ACC112 (cell line): ENCODE results near the gene NOLC1.
A peak's percentile ranks its signal among the peaks of the same experiment; 100 is the strongest.

Source experiments
- H2AFZ ChIP-seq: fragments of 200-600 bp; sonication (generic); one replicate; pipeline ENCODE4 v1.6.0; 2017; ENCODE audit warnings: antibody characterized with exemption, low read length; ENCODE audit not compliant: unreplicated experiment
- H3K27ac ChIP-seq: fragments of 200-600 bp; sonication (generic); 2 replicates; pipeline ENCODE4 v1.5.1; 2014; ENCODE audit warnings: low read depth, mild to moderate bottlenecking, antibody characterized with exemption, low read length, moderate library complexity
- H3K27me3 ChIP-seq: fragments of 200-600 bp; sonication (generic); 2 replicates; pipeline ENCODE4 v1.6.1; 2014; ENCODE audit warnings: mild to moderate bottlenecking, antibody characterized with exemption, low read length, moderate library complexity, mixed read lengths; ENCODE audit not compliant: insufficient read depth
- H3K36me3 ChIP-seq: fragments of 200-600 bp; sonication (generic); 2 replicates; pipeline ENCODE4 v1.6.1; 2016; ENCODE audit warnings: mild to moderate bottlenecking, antibody characterized with exemption, low read length, moderate library complexity, mixed read lengths; ENCODE audit not compliant: insufficient read depth
- H3K4me1 ChIP-seq: fragments of 200-600 bp; sonication (generic); one replicate; pipeline ENCODE4 v1.6.1; 2016; ENCODE audit warnings: low read length, mixed read lengths; ENCODE audit not compliant: insufficient read depth, unreplicated experiment, control insufficient read depth
- H3K4me3 ChIP-seq: fragments of 200-600 bp; sonication (generic); 2 replicates; pipeline ENCODE4 v1.5.1; 2014; ENCODE audit warnings: mild to moderate bottlenecking, low read depth, low read length
- H3K79me2 ChIP-seq: fragments of 200-600 bp; sonication (generic); one replicate; pipeline ENCODE4 v1.6.0; 2016; ENCODE audit warnings: low read length; ENCODE audit not compliant: control insufficient read depth, unreplicated experiment, insufficient read depth

Gene NOLC1

GRCh38 chr10:102123223-102123622 is 29.0 kb upstream of the NOLC1 start:
- Histone ChIP-seq H3K36me3 (no peaks in the 10 kb centered on the region), H3K79me2 (peaks cover 18% of the 10 kb centered on the region), H3K27me3 (no peaks in the 10 kb centered on the region), H2AFZ (no peak overlapping the region), H3K4me3 (no peak overlapping the region), H3K27ac (no peak overlapping the region), H3K4me1 (peaks cover 23% of the 10 kb centered on the region)

DNA sequence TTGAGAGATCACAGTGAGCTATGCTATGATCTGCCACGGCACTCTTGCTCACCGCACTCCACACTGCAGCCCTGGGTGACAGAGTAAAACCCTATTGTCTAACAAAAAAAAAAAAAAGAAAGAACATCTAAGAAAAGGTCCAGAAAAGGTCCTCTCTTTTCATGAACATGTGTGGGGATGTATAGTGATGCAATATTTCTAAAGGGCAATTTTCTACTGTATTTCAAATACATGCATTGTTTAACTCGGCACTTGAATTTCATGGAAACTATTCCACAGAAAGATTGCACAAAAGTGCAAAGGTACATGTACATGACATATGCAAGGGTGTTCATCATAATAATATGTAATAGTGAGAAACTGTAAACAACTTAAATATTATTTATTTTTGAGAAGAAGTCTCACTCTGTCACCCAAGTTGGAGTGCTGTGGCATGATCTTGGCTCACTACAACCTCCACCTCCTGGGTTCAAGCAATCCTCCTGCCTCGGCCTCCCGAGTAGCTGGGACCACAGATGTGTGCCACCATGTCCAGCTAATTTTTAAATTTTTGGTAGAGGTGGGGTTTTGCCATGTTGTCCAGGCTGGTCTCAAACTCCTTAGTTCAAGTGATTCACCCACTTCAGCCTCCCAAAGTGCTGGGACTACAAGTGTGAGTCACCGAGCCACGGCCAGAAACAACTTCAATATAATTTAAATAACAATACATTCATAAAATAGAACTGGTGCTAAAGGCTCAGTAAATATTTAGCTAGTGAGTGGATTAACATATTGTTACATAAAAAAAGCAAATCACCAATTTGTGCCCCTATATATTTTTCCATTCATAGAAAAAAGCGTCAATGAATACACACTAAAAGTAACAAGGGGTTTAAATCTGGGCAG is 20.7 kb upstream of the NOLC1 start:
- peak overlapping the region; percentile 64 for H2AFZ ChIP-seq
- peaks cover 8% of the 10 kb centered on the region; the same call in 1 of the 2 replicates for H3K36me3 ChIP-seq
- H3K4me3 ChIP-seq: peak overlapping the region; percentile 94; the same call in 1 of the 2 replicates
- H3K4me1 ChIP-seq: peaks cover 31% of the 10 kb centered on the region
- H3K27ac ChIP-seq: peak overlapping the region; percentile 38
- H3K27me3 ChIP-seq: no peaks in the 10 kb centered on the region
- peaks cover 36% of the 10 kb centered on the region for H3K79me2 ChIP-seq

GRCh38 chr10:102132193-102132562 is 20.0 kb upstream of the NOLC1 start:
- H3K36me3 ChIP-seq: peaks cover 8% of the 10 kb centered on the region; the same call in 1 of the 2 replicates
- H2AFZ ChIP-seq: peak overlapping the region; percentile 64
- H3K27ac ChIP-seq: peak overlapping the region; percentile 26
- H3K27me3 ChIP-seq: no peaks in the 10 kb centered on the region
- H3K79me2 ChIP-seq: peaks cover 43% of the 10 kb centered on the region
- peaks cover 31% of the 10 kb centered on the region for H3K4me1 ChIP-seq
- H3K4me3 ChIP-seq: peak overlapping the region; percentile 94

GRCh38 chr10:102132563-102133372 is 19.4 kb upstream of the NOLC1 start, which contains the start of gene PPRC1:
TSS of gene PPRC1 (plus strand) at chr10:102133040. CDS start at chr10:102133069, 29 bp downstream.
- H3K27me3 ChIP-seq: no peaks in the 10 kb centered on the region
- H3K36me3 ChIP-seq: peaks cover 8% of the 10 kb centered on the region; the same call in 1 of the 2 replicates
- H3K4me3 ChIP-seq: peak within 1 kb of the TSS; percentile 94
- H3K79me2 ChIP-seq: peaks cover 49% of the 10 kb centered on the region
- H3K4me1 ChIP-seq: peaks cover 29% of the 10 kb centered on the region
- H3K27ac ChIP-seq: peak within 1 kb of the TSS; percentile 85
- peak within 1 kb of the TSS; percentile 64 for H2AFZ ChIP-seq

- Histone ChIP-seq H3K79me2 (peaks cover 57% of the 10 kb centered on the region), H3K27ac (peak overlapping the region; percentile 85), H3K4me1 (peaks cover 27% of the 10 kb centered on the region), H3K27me3 (no peaks in the 10 kb centered on the region), H3K4me3 (peak overlapping the region; percentile 94), H3K36me3 (peaks cover 15% of the 10 kb centered on the region; the same call in 1 of the 2 replicates), H2AFZ (peak overlapping the region; percentile 29)
Observed at GRCh38 chr10:102133373-102134195, 18.6 kb upstream of the NOLC1 start.

DNA sequence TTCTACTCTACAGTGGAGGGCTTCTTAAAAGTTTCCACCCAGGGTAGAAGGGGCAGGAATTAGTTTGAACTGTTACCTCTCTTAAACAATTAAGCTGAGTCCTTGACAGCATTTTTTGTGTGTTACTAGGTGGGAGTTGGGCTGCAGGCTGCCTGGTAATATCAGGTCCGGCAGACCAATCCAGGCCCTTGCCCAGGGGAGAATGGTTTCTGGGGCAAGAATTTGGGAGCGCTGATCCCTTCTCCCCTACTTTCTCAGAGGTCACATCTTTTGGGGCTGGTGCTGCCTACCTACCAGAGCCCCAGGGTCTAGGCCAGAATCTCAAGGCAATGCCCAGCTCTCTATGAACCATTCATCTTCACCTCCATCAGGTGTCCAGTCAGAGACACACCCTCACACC is 17.8 kb upstream of the NOLC1 start:
- Histone ChIP-seq H3K4me1 (peaks cover 27% of the 10 kb centered on the region), H3K27ac (peak overlapping the region; percentile 85)

GRCh38 chr10:102135956-102136526 is 16.1 kb upstream of the NOLC1 start:
- Histone ChIP-seq H3K27ac (no peak overlapping the region), H3K36me3 (peaks cover 36% of the 10 kb centered on the region), H2AFZ (no peak overlapping the region), H3K4me3 (no peak overlapping the region), H3K4me1 (peaks cover 27% of the 10 kb centered on the region), H3K79me2 (peaks cover 81% of the 10 kb centered on the region), H3K27me3 (no peaks in the 10 kb centered on the region)

More for the DNA sequence above, 17.8 kb upstream of the NOLC1 start:
- Histone ChIP-seq H3K27me3 (no peaks in the 10 kb centered on the region), H3K4me3 (peak overlapping the region; percentile 94), H3K36me3 (peaks cover 21% of the 10 kb centered on the region; the same call in 1 of the 2 replicates), H2AFZ (no peak overlapping the region), H3K79me2 (peaks cover 65% of the 10 kb centered on the region)

DNA sequence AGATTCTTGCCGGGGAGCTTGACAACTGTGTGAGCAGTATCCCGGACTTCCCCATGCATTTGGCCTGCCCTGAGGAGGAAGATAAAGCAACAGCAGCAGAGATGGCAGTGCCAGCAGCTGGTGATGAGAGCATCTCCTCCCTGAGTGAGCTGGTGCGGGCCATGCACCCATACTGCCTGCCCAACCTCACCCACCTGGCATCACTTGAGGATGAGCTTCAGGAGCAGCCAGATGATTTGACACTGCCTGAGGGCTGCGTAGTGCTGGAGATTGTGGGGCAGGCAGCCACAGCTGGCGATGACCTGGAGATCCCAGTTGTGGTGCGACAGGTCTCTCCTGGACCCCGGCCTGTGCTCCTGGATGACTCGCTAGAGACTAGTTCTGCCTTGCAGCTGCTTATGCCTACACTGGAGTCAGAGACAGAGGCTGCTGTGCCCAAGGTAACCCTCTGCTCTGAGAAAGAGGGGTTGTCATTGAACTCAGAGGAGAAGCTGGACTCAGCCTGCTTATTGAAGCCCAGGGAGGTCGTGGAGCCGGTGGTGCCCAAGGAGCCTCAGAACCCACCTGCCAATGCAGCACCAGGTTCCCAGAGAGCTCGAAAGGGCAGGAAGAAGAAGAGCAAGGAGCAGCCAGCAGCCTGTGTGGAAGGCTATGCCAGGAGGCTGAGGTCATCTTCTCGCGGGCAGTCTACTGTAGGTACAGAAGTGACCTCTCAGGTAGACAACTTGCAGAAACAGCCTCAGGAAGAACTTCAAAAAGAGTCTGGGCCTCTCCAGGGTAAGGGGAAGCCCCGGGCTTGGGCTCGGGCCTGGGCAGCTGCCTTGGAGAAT is 12.7 kb upstream of the NOLC1 start:
- no peak overlapping the region for H3K27ac ChIP-seq
- H3K79me2 ChIP-seq: peaks cover 78% of the 10 kb centered on the region
- peaks cover 51% of the 10 kb centered on the region for H3K36me3 ChIP-seq
- H3K27me3 ChIP-seq: no peaks in the 10 kb centered on the region
- peaks cover 17% of the 10 kb centered on the region for H3K4me1 ChIP-seq
- no peak overlapping the region for H3K4me3 ChIP-seq
- no peak overlapping the region for H2AFZ ChIP-seq

DNA sequence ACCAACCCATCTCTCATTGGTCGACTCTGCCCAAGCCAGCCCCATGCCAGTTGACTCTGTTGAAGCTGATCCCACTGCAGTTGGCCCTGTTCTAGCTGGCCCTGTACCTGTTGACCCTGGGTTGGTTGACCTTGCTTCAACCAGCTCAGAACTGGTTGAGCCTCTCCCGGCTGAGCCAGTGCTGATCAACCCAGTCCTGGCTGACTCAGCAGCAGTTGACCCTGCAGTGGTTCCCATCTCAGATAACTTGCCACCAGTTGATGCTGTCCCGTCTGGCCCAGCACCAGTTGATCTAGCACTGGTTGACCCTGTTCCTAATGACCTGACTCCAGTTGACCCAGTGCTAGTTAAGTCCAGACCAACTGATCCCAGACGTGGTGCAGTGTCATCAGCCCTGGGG is 12.0 kb upstream of the NOLC1 start:
- Histone ChIP-seq H3K4me3 (no peak overlapping the region), H3K36me3 (peaks cover 54% of the 10 kb centered on the region), H3K4me1 (peaks cover 10% of the 10 kb centered on the region), H3K27ac (no peak overlapping the region), H3K27me3 (no peaks in the 10 kb centered on the region), H2AFZ (no peak overlapping the region), H3K79me2 (peaks cover 76% of the 10 kb centered on the region)
